Measurements from ENCODE around the gene TXNRD2. TPM values are rescaled to one million over a fixed set of nuclear protein-coding genes. Genes with fewer than 3 reads are reported as not detected.
A peak's percentile ranks its signal among the peaks of the same experiment; 100 is the strongest.

TXNRD2 gene
- total and polyA plus RNA-seq, 2 of the 4 experiments (the other 2 are of a cell fraction) = 15.6 to 25.7 TPM

GRCh38 chr22:19843107-19843856, 98.3 kb downstream of the TXNRD2 start:
- peaks cover 19 to 65% of the 10 kb centered on the region in 2 experiments for H3K79me1 ChIP-seq (ENCODE audit: low read depth in 1 of 2, low read length in 2 of 2)
- in situ Hi-C loops (cut with MboI; ENCODE audit: low sequenced_read_pairs) = no loop called here
- H3K36me3 ChIP-seq (ENCODE audit: control insufficient read depth, insufficient read depth, low read length) = peaks cover 6% of the 10 kb centered on the region
- H4K91ac ChIP-seq (ENCODE audit: insufficient read depth, low read depth, low read length) = no peak overlapping the region
- H2BK120ac ChIP-seq (ENCODE audit: low read depth, low read length) = no peak overlapping the region
- intact Hi-C loops (cut with micrococcal nuclease) = no loop called here
- no peak overlapping the region for H3K4me3 ChIP-seq (ENCODE audit: insufficient read depth, low read depth, low read length)
- no peak overlapping the region for H2BK20ac ChIP-seq (ENCODE audit: low read depth, low read length)
- no peak overlapping the region for H2BK5ac ChIP-seq (ENCODE audit: low read depth, low read length, poor library complexity, severe bottlenecking)
- H3K9ac ChIP-seq (ENCODE audit: low read depth, low read length) = no peak overlapping the region
- H3K56ac ChIP-seq (ENCODE audit: extremely low read depth, insufficient read depth, low read length) = no peak overlapping the region
- H3K9me3 ChIP-seq (ENCODE audit: control insufficient read depth, insufficient read depth, low read length) = peaks cover 3% of the 10 kb centered on the region; the same call in 1 of the 2 replicates
- ChIA-PET CTCF (no interaction called here), POLR2A (ENCODE audit: unreplicated experiment) (no interaction called here)
- H4K5ac ChIP-seq (ENCODE audit: low read depth, low read length) = no peak overlapping the region
- H2BK15ac ChIP-seq (ENCODE audit: low read depth, low read length) = no peak overlapping the region
- no peak overlapping the region for H3K14ac ChIP-seq (replicated peaks; ENCODE audit: low read depth, low read length)
- BruUV-seq (replicated peaks) = no TSS peak
- H2AK5ac ChIP-seq (ENCODE audit: low read depth, low read length) = no peak overlapping the region
- no peak for ATAC-seq (ENCODE audit: low read depth)
- peaks cover 8% of the 10 kb centered on the region for H3K4me1 ChIP-seq (ENCODE audit: control insufficient read depth, insufficient read depth, low read length)
- H4K8ac ChIP-seq (ENCODE audit: low read depth in 2 of 2, low read length in 2 of 2) = no peak overlapping the region
- H3K23ac ChIP-seq (ENCODE audit: low read depth, low read length) = no peak overlapping the region
- H3K18ac ChIP-seq (ENCODE audit: low read depth, low read length) = no peak overlapping the region
- 83% methylated on average over 15 of the region's 27 CpGs; no CpG with 5 or more reads in 1 of the 2 experiments for WGBS, 2 experiments (ENCODE audit: extremely low coverage in 2 of 2, insufficient read length in 1 of 2)
- peaks cover 14% of the 10 kb centered on the region for H3K9me1 ChIP-seq (ENCODE audit: insufficient read depth, low read length)
- no peaks in the 10 kb centered on the region for H3K27me3 ChIP-seq (ENCODE audit: control insufficient read depth, insufficient read depth, low read length)
- no peak overlapping the region for H3K4ac ChIP-seq (ENCODE audit: low read depth, low read length)
- H4K20me1 ChIP-seq (ENCODE audit: insufficient read depth, low read length) = peaks cover 31% of the 10 kb centered on the region
- TF ChIP-seq SMC3 (IDR thresholded peaks at IDR 0.05; ENCODE audit: low read depth, low read length) (no peak), MAFK (IDR thresholded peaks at IDR 0.05; ENCODE audit: low read depth, low read length) (no peak), BHLHE40 (IDR thresholded peaks at IDR 0.05; ENCODE audit: low read depth, low read length) (no peak), FOS (IDR thresholded peaks at IDR 0.05; ENCODE audit: low read depth, low read length) (no peak), MAZ (IDR thresholded peaks at IDR 0.05; ENCODE audit: borderline replicate concordance, low read depth, low read length) (no peak), RFX5 (IDR thresholded peaks at IDR 0.05; ENCODE audit: low read depth, low read length) (no peak)
- TF ChIP-seq, protein P1, sequence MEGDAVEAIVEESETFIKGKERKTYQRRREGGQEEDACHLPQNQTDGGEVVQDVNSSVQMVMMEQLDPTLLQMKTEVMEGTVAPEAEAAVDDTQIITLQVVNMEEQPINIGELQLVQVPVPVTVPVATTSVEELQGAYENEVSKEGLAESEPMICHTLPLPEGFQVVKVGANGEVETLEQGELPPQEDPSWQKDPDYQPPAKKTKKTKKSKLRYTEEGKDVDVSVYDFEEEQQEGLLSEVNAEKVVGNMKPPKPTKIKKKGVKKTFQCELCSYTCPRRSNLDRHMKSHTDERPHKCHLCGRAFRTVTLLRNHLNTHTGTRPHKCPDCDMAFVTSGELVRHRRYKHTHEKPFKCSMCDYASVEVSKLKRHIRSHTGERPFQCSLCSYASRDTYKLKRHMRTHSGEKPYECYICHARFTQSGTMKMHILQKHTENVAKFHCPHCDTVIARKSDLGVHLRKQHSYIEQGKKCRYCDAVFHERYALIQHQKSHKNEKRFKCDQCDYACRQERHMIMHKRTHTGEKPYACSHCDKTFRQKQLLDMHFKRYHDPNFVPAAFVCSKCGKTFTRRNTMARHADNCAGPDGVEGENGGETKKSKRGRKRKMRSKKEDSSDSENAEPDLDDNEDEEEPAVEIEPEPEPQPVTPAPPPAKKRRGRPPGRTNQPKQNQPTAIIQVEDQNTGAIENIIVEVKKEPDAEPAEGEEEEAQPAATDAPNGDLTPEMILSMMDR (conservative IDR thresholded peaks at IDR 0.05; ENCODE audit: low read depth, low read length) = no peak
- no peak overlapping the region for H3K4me2 ChIP-seq (ENCODE audit: low read depth, low read length)
- no peak overlapping the region for H3K27ac ChIP-seq (ENCODE audit: insufficient read depth, low read length)
- H2AK9ac ChIP-seq (replicated peaks; ENCODE audit: low read depth, low read length, poor library complexity) = peak overlapping the region; percentile 62
- H2AFZ ChIP-seq (replicated peaks; ENCODE audit: low read length, poor library complexity) = no peak overlapping the region
- dilution Hi-C loops (cut with HindIII; ENCODE audit: low sequenced_read_pairs, unreplicated experiment) = no loop called here
- no peak for DNase-seq

All from IMR-90 (cell line).